ENCODE measurements around the gene HYCC1. TPM values are rescaled to one million over a fixed set of nuclear protein-coding genes. Genes with fewer than 3 reads are reported as not detected.

The HYCC1 gene
- total and polyA plus RNA-seq, 9 of the 15 experiments (the other 6 are each of a cell fraction or from before 2014, with no cell fraction given) = 11.2 to 40.6 (median 37.9) TPM

DNA sequence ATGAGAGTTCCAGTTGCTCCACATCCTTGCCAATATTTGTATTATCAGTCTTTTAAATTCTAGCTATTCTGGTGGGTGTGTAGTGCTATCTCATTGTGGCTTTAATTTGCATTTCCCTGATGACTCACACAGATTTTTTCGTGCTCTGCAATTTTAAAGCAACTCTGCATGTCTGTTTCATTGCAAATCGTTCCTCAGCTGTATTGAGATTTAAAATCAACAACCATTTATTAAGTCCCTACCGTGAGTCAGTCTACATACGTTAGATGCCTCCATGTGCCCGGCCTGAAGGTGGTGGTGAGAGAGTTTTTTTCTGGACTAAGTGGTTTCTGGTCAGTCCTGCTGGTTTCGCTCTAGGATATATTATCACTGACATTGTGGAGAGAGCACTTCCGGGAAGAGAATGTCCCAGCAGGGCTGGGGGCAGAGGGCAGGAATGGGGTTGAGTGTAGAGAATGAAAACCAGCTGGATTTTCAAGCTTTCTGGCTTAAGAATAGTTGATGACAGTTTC is 8.4 kb upstream of the HYCC1 start (continued):
- TF ChIP-seq CHD4 (IDR thresholded peaks at IDR 0.05; ENCODE audit: insufficient read depth, insufficient replicate concordance, low read depth, low read length, poor library complexity, severe bottlenecking) = no peak
- TF ChIP-seq, protein P1, sequence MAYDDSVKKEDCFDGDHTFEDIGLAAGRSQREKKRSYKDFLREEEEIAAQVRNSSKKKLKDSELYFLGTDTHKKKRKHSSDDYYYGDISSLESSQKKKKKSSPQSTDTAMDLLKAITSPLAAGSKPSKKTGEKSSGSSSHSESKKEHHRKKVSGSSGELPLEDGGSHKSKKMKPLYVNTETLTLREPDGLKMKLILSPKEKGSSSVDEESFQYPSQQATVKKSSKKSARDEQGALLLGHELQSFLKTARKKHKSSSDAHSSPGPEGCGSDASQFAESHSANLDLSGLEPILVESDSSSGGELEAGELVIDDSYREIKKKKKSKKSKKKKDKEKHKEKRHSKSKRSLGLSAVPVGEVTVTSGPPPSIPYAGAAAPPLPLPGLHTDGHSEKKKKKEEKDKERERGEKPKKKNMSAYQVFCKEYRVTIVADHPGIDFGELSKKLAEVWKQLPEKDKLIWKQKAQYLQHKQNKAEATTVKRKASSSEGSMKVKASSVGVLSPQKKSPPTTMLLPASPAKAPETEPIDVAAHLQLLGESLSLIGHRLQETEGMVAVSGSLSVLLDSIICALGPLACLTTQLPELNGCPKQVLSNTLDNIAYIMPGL (CRISPR knock-in tag; IDR thresholded peaks at IDR 0.05) = no peak
- no peak for TF ChIP-seq RB1 (IDR thresholded peaks at IDR 0.05; ENCODE audit: low read depth)
- peak; percentile 64 for TF ChIP-seq DPF2 (IDR thresholded peaks at IDR 0.05)
- TF ChIP-seq HDAC6 (IDR thresholded peaks at IDR 0.05; ENCODE audit: low read depth, low read length) = no peak
- TF ChIP-seq MAFG (tag; conservative IDR thresholded peaks at IDR 0.05) = 0 out of 2 replicates have a peak, but pooled peaks have one; percentile 40
- TF ChIP-seq FOXK2 (conservative IDR thresholded peaks at IDR 0.05 in 1 of 2, IDR thresholded peaks at IDR 0.05 in 1 of 2; ENCODE audit: low read depth in 2 of 2) = no peak
- no peak for TF ChIP-seq ZC3H8 (IDR thresholded peaks at IDR 0.05)
- TF ChIP-seq ELF1 (tag; IDR thresholded peaks at IDR 0.05) = peak; percentile 67
- TF ChIP-seq ZEB2 (IDR thresholded peaks at IDR 0.05) = no peak
- TF ChIP-seq ASH1L (IDR thresholded peaks at IDR 0.05; ENCODE audit: borderline replicate concordance, low read depth, partially characterized antibody) = no peak
- no peak for TF ChIP-seq AFF4 (CRISPR knock-in tag; IDR thresholded peaks at IDR 0.05)
- TF ChIP-seq ZNF316 (IDR thresholded peaks at IDR 0.05) = peak; percentile 51
- TF ChIP-seq KHSRP (IDR thresholded peaks at IDR 0.05) = no peak
- peak; percentile 45; the same call in 1 of the 2 replicates for TF ChIP-seq TEAD4 (IDR thresholded peaks at IDR 0.05; ENCODE audit: low read length)
- TF ChIP-seq TEAD4 (CRISPR knock-in tag; IDR thresholded peaks at IDR 0.05; ENCODE audit: borderline replicate concordance) = no peak
- no peak for TF ChIP-seq ZC3H4 (CRISPR knock-in tag; IDR thresholded peaks at IDR 0.05; ENCODE audit: borderline replicate concordance)
- TF ChIP-seq PTTG1 (tag; IDR thresholded peaks at IDR 0.05; ENCODE audit: low read depth) = no peak
- peak; percentile 60; the same call in 1 of the 2 replicates for TF ChIP-seq JUN (IDR thresholded peaks at IDR 0.05; ENCODE audit: borderline replicate concordance, low read depth, low read length)
- TF ChIP-seq JUN (CRISPR knock-in tag; IDR thresholded peaks at IDR 0.05; ENCODE audit: borderline replicate concordance) = no peak
- TF ChIP-seq BCL6 (CRISPR knock-in tag; IDR thresholded peaks at IDR 0.05) = no peak
- TF ChIP-seq POLR2G (IDR thresholded peaks at IDR 0.05; ENCODE audit: low read depth, low read length) = no peak
- 0 out of 2 replicates have a peak, but pooled peaks have one; percentile 31 for TF ChIP-seq ADNP (tag; IDR thresholded peaks at IDR 0.05)
- peak; percentile 58 for TF ChIP-seq ATF7 (IDR thresholded peaks at IDR 0.05)

All from K562 (cell line).